ENCODE results near the gene RNF14. TPM values are rescaled to one million over a fixed set of nuclear protein-coding genes. Genes with fewer than 3 reads are reported as not detected.

The RNF14 gene
- total and polyA plus RNA-seq, 2 experiments from 2014 or later = 8.9 to 19.0 TPM

- Histone ChIP-seq H2AFZ (no peak overlapping the region), H3K79me2 (replicated peaks; ENCODE audit: insufficient read depth) (no peaks in the 10 kb centered on the region), H3K4me2 (no peak overlapping the region), H4K20me1 (replicated peaks; ENCODE audit: insufficient read depth) (no peaks in the 10 kb centered on the region), H3K27ac (ENCODE audit: low read depth) (no peak overlapping the region), H3K4me3 (no peak overlapping the region), H3K9me2 (ENCODE audit: insufficient read depth) (no peaks in the 10 kb centered on the region), H3F3A (replicated peaks; ENCODE audit: low read depth) (no peaks in the 10 kb centered on the region), H3K4me1 (ENCODE audit: insufficient read depth) (no peaks in the 10 kb centered on the region), H3K36me3 (ENCODE audit: insufficient read depth) (peaks cover 15% of the 10 kb centered on the region; the same call in 1 of the 2 replicates), H3K27me3 (ENCODE audit: insufficient read depth) (no peaks in the 10 kb centered on the region)
- H3K27me3 Mint-ChIP-seq (ENCODE audit: insufficient read depth, low read depth, poor library complexity) = no peaks in the 10 kb centered on the region
- H3K36me3 Mint-ChIP-seq (ENCODE audit: low read depth) = peaks cover 39% of the 10 kb centered on the region
- H3K27ac Mint-ChIP-seq = no peak overlapping the region
- no peak for TF ChIP-seq ZNF331 (CRISPR knock-in tag; IDR thresholded peaks at IDR 0.05; ENCODE audit: low read depth)
- no peak for TF ChIP-seq EZH2phosphoT487 (IDR thresholded peaks at IDR 0.05; ENCODE audit: unreplicated experiment)
- TF ChIP-seq ZNF114 (CRISPR knock-in tag; IDR thresholded peaks at IDR 0.05) = no peak
- TF ChIP-seq POLR2AphosphoS5 (IDR thresholded peaks at IDR 0.05; ENCODE audit: low read depth) = no peak
- TF ChIP-seq EZH2 (IDR thresholded peaks at IDR 0.05; ENCODE audit: low read depth, unreplicated experiment) = no peak
- TF ChIP-seq CREB1 (CRISPR knock-in tag; IDR thresholded peaks at IDR 0.05; ENCODE audit: low read depth) = no peak
- no peak for TF ChIP-seq STAT1 (IDR thresholded peaks at IDR 0.05; ENCODE audit: unreplicated experiment)
- no peak for TF ChIP-seq ETS1 (IDR thresholded peaks at IDR 0.05)
- TF ChIP-seq, protein P1, sequence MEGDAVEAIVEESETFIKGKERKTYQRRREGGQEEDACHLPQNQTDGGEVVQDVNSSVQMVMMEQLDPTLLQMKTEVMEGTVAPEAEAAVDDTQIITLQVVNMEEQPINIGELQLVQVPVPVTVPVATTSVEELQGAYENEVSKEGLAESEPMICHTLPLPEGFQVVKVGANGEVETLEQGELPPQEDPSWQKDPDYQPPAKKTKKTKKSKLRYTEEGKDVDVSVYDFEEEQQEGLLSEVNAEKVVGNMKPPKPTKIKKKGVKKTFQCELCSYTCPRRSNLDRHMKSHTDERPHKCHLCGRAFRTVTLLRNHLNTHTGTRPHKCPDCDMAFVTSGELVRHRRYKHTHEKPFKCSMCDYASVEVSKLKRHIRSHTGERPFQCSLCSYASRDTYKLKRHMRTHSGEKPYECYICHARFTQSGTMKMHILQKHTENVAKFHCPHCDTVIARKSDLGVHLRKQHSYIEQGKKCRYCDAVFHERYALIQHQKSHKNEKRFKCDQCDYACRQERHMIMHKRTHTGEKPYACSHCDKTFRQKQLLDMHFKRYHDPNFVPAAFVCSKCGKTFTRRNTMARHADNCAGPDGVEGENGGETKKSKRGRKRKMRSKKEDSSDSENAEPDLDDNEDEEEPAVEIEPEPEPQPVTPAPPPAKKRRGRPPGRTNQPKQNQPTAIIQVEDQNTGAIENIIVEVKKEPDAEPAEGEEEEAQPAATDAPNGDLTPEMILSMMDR (conservative IDR thresholded peaks at IDR 0.05; ENCODE audit: low read depth in 2 of 2) = no peak
- no peak for TF ChIP-seq NANOG (IDR thresholded peaks at IDR 0.05; ENCODE audit: borderline replicate concordance)
- TF ChIP-seq, protein P2, sequence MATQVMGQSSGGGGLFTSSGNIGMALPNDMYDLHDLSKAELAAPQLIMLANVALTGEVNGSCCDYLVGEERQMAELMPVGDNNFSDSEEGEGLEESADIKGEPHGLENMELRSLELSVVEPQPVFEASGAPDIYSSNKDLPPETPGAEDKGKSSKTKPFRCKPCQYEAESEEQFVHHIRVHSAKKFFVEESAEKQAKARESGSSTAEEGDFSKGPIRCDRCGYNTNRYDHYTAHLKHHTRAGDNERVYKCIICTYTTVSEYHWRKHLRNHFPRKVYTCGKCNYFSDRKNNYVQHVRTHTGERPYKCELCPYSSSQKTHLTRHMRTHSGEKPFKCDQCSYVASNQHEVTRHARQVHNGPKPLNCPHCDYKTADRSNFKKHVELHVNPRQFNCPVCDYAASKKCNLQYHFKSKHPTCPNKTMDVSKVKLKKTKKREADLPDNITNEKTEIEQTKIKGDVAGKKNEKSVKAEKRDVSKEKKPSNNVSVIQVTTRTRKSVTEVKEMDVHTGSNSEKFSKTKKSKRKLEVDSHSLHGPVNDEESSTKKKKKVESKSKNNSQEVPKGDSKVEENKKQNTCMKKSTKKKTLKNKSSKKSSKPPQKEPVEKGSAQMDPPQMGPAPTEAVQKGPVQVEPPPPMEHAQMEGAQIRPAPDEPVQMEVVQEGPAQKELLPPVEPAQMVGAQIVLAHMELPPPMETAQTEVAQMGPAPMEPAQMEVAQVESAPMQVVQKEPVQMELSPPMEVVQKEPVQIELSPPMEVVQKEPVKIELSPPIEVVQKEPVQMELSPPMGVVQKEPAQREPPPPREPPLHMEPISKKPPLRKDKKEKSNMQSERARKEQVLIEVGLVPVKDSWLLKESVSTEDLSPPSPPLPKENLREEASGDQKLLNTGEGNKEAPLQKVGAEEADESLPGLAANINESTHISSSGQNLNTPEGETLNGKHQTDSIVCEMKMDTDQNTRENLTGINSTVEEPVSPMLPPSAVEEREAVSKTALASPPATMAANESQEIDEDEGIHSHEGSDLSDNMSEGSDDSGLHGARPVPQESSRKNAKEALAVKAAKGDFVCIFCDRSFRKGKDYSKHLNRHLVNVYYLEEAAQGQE (IDR thresholded peaks at IDR 0.05; ENCODE audit: unreplicated experiment) = no peak
- no peak for TF ChIP-seq ZNF462 (CRISPR knock-in tag; IDR thresholded peaks at IDR 0.05)
- no peak for ATAC-seq
- no peaks in the 10 kb centered on the region for H3K4me1 Mint-ChIP-seq
- no peak overlapping the region for H3K4me3 Mint-ChIP-seq
- no peak for DNase-seq (ENCODE audit: low spot score)
- no peaks in the 10 kb centered on the region for H3K9me3 Mint-ChIP-seq
Observed at GRCh38 chr5:141982626-141983025, 13.7 kb downstream of the RNF14 start.
